ENCODE measurements around the gene MED14.

Gene MED14

DNA sequence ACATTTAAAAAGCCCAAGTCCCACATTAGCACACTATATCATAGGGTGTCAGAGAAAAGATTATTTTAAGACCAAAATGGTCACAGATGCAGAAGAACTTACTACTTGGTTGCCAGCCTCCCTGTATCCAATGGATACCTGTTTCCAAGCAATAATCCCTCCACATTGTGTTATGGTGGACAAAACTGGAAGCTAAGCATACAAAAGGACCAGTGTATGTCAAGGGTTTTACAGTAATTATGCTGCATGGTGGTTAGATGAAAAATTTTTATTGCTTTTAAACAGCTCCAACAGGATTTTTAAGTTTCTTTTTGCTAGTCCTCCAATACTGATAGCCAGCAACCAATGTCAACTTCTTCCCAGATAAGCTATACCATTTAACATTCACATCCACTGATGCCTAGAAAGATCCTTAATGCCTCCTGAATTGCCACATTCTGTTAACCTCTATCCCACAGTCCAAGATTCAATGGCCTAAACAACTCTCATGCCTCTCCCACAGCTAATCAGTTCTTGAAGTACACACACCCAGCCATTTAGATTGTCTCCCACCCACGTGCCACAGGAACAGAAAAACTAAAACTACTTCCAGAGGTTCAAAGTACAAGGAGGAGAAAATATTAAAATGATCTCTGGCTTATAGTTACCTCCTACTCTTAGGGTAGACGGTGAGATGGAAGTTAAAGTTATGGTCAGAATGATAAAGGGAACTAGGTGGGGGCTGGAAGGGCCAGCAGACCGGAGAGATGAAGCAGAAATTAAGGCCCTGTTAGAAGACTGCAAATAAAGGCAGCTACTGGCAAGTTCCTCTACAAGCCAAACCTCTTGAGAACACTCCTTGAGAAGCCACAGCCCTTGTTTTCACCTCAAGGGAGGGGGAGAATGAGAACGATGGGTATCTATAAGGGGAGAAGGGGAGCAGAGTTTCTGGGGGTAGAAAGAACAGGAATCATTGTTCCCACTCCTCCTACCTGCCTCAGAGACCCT is 5.5 kb downstream of the MED14 start:
- no peak for DNase-seq

DNA sequence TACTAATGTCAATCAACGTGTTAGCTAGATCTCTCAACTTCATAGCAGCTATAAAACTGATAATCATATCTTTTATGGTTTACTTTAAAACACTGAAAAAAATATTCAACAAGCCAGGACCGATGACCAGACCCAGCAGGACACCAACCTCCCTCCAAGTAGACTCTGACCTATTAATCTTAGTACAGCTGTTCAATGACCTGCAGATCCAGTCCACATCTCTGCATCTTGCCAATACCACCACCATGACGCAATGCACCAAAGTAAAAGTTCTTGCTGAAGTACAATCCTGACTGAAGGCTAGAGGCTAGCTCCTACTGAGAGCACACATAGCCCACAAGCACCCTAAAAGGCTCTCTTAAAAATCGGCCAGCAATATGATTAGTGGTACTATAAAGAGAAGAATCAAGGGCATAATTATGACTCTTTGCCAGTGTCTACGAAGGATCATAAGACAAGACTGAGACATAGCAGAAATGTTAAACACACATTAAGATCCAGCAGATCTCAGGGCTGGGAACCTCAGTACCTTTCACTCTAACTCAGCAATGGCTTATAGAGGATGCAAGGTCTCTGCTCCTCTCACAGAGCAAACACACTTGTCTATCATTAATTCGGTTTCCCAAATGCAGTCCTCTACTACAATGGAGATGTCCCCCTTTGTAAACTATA is 7.6 kb downstream of the MED14 start:
- no peak for DNase-seq

DNA sequence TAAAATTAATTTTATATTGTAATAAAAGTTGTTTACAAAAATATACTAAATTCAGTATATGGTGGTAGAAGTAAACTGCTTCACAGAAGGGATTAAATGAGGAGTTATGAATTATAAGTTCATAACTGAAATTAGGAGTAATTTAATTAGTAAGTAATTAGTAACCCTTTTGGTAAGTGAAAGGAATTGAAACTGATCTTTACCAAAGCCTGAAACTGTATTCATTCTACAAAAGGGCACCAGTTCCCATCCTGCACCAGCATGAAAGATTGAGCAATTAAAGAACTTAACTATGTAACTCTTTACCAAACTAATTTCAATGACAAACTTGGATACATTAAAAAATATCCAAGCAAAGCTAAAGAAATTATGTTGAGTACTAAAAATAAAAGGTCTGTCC is 8.2 kb downstream of the MED14 start:
- DNase-seq = no peak

DNA sequence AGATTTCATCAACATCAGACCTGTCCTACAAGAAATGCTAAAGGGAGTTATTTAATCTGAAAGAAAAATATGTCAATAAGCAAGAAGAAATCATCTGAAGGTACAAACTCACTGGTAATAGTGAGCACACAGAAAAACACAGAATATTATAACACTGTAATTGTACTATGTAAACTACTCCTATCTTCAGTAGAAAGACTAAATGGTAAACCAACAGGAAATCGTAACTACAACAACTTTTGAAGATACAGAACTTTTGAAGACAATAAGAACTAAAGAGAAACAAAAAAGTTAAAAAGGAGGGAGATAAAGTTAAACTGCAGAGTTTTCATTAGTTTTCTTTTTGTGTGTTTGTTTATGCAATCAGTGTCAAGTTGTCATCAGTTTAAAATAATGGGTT is 12.4 kb downstream of the MED14 start:
- DNase-seq = no peak

DNA sequence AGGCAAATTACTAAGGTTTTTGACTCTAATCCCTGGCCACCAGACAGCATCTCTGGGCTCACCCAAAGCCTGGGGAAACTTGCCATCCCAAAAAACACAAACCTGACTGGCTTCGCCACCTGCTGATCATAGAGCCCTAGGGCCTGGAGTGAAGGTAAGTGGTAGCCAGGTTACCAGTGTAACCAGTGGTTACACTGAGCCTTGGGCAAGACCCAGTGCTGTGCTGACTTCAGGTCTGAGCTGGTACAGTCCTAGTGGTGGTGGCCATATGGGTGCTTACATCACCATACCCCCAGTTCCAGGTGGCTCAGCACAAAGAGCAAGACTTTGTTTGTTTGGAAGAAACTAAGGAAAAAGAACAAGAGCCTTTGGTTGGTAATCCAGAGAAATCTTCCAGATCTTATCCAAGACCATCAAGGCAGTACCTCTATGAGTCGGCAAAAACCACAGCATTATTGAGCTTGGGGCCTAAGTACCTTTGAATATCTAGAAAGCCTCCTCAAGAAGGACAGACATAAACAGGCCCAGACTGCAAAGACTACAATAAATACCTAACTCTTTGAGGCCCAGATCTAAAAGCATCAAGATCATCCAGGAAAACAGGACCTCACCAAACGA is 13.7 kb downstream of the MED14 start:
- DNase-seq = no peak

DNA sequence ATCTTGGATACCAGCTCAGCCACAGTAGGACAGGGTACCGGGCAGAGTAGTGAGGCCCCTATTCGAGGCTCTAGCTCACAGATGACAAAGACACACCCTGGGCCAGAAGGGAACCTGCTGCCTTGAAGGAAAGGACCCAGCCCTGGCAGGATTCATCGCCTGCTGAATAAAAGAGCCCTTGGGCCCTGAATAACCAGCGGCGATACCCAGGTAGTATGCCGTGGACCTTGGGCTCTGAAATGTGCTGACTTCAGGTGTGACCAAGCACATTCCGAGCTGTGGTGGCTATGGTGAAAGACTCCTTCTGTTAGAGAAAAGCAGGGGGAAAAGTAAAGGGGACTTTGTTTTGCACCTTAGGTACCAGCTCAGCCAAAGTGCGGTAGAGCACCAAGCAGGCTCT is 14.6 kb downstream of the MED14 start:
- DNase-seq = no peak

DNA sequence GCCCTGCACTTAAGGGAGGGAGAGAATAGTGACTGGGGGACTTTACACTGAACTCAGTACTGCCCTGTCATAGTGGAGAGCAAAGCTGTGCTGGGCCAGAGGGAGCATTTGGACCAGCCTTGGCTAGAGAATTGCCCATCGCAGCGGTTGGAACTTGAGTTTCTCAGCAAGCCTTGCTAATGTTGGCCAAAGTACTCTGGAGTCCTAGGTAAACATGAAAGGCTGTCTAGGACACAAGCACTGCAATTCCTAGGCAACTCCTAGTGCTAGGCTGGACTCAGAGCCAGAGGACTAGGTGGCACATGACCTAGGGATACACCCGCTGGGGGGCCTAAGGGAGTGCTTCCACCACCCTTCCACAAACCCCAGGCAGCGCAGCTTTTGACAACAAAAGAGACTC is 15.0 kb downstream of the MED14 start:
- no peak for DNase-seq

DNA sequence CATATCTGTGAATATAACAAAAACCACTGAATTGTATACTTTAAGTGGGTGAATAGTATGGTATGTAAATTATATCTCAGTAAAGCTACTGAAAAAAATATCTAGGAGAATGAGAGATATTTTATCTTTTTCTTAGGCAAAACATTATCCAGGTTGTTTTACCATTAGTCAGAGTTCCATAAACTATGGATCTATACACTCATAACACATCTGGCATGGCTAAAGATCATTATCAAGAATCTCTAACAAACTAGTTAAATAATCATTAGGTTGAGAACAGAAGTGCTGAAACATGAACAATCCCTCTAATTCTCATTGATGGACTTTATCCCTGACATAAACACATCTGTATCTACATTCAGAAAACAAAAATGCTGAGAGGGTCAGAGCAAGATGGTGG is 15.6 kb downstream of the MED14 start:
- no peak for DNase-seq

DNA sequence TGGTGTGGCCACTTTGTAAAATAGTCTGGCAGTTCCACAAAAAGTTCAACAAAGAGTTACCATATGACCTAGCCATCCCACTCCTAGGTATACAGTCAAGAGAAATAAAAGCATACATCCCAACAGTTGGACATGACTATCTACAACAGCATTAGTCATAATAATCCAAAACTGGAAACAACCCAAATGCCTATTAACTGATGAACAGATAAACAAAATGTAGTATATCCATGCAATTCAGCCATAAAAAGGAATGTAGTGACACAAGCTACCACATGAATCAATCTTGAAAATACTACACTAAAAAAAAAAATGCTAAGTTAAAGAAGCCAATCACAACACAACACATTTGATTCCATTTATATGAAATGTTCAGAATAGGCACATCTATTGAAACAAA is 16.1 kb downstream of the MED14 start:
- DNase-seq = no peak

DNA sequence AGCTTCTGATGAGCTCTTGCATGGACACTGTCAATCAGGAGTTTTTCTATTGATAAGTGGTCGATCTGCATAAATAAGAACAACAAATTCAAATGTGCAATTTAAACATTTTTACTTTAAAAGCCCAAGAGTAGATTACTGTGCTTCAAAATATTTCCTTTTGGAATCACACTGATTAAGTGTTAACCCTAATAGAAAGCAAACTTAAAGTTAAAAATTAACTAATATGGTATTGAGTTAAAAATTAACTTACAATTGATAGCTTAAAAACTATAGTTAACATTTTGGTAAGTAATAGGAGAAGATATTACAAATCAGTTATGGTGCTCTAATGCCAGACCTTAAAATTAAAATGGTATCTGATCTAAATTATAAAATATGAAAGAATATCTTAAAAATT is 25.9 kb downstream of the MED14 start:
- DNase-seq = no peak

DNA sequence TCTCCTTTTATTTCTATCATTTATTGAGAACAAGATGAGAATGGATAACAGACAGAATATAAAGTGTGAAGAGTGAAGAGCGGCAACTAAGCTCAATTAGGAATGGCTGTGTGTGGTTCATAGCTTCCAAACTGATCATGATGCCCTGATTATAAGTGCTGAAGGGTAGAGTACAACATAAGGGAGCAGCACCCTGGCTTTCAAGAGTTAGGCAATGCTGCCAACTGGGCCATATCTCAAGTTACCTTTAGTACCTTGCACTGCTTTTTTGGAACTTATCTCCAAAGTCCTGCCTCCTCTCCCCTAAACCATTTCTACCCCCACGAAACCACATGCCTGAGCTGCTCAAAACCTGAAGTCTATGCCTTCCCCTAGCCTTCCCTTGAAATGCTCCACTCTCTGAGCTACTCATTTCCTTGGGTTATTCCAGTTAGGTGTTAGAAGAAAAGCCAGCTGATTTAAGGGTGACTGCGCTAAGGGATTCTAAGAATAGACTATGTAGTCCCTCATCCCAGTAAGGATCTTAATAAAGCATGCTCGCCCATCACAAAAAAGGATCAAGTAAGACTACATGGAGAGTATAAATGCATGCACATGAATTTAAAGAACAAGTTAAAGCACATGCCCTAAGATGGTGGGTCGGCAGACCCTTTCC is 29.6 kb downstream of the MED14 start:
- DNase-seq = no peak

DNA sequence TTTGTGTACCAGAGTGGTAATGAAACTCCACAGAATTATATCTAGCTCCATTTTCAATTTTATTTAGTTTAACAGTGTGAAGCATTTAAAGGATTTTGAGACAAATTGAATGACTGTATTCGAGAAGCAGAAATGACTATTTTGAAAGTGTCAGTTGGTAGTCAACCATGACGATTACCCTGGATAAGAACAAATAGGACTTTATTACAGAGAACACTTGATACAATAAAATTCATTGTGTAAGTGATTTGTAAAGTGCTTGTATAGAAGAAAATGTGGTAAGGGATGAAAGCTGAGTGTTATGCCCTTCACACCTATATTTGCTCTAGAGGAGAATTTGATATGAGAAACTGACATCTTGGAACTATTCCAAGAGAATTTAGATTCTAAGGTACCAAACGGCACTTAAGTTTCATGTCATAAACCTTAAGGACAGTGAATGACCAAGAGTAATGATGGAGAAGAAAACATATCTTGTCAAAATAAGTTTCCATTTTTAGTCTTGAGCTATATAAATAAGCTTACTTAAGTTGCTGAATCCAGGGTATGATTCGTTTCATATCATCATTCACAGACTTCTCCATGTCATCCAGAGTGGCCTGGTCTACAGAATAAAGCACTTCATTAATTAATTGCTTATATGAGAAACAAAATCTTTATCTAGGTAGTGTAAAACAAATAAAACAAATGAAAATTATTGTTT is 34.6 kb downstream of the MED14 start:
- no peak for DNase-seq

DNA sequence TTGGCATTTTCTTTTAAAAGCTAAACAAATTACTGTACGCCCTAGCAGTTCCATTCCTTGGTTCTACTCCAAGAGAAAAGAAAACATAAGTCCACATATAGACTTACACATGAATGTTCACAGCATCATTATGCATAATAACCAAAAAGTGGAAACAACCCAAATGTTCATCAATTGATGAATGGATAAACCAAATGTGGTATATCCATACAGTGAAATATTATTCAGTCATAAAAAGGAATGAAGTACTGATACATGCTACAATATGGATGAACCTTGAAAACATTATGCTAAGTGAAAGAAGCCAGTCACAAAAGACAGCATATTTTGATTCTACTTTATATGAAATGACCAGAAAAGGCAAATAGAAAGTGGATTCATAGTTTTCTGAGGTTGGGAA is 36.5 kb downstream of the MED14 start:
- no peak for DNase-seq

DNA sequence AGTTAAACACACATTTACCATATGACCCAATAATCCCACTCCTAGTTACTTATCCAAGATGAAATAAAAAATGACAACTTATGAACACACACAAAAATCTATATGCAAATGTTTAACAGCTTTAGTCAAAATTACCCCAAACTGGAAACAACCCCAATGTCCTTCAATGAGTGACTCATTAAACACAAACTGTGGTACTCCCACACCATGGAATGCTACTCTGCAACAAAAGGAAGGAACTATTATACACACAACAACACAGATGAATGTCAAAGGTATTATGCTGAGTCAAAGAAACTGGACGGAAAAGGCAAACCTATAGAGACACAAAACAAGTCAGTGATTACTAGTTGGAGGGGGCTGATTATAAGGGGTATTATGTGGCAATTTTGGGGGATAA is 40.5 kb downstream of the MED14 start:
- no peak for DNase-seq

DNA sequence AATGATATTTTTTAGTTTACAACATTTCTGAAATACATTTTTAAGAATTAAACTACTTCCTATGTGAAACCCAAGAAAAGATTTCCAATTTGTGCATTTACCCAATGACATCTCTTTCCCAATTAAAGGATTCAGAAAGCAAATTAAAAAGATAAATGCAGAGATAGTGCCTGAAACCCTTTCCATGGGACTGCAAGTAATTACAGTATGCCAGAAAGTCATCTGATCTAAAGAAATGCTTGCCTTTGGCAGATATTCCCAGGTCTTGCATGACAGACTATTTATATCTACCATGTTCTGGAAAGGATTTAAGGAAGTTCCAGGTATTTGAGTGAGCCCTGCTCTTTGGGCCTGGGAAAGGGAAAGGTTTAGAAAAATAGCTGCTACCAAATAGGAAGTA is 46.4 kb downstream of the MED14 start:
- DNase-seq = no peak

DNA sequence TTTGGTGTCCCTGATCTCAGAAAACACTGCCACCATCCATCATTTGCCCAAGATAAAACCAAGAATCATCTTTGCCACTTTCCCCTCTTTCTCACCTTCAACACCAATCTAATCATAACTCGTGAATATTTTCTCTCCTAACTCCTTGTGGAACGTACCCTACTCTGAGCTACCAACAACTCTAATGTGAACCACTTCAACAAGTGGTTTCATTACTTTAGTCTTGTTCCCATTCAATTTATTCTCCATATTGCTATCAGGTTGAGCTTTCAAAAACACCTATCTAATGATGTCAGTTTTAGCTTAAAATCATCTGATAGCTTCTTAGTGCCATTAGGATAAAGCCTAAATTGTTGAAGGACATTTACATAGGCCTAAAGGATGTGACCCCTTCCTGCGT is 48.2 kb downstream of the MED14 start:
- DNase-seq = no peak

DNA sequence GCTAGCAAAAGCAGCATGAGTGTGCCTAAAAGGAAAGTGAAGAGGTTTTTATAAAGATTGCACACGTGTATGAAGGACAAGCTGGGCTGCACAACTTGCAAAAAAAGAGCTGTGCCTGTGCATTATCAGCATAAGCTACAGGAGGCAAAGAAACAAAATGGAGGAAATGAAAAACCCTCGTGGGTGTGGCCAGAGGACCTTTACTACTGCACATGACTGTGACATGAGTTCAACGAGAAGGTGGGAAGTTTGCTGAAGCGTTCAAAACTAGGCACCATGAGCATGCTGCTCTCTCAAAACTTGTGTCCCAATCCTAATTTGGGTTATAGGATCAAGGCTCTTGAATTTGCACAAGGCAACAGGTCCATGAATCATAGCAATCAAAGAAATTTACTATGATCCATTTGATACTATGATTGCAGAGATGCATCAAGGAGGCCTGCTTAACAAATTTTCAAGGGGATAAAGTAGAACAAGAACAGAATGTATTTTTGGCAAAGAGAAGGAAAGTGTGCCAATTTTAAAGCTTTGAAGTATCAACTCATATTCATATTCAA is 49.9 kb downstream of the MED14 start:
- no peak for DNase-seq

DNA sequence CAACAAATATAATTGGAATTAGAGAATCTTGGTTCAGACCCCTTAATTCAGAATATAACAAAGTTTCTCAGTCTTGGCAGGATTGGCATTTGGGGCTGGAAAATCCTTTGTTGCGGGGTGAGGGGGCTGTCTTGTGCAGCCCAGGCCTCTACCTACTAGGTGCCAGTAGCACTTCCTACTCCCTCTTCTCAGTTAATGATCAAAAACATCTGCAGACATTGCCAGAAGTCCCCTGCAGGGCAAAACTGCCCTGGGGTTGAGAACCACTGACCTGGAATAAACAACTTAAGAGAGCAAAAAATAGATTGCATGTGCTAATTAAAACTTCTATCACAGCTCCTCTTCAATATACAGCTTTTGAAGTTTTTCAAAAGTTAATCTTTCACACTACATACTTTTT is 51.2 kb downstream of the MED14 start:
- no peak for DNase-seq

DNA sequence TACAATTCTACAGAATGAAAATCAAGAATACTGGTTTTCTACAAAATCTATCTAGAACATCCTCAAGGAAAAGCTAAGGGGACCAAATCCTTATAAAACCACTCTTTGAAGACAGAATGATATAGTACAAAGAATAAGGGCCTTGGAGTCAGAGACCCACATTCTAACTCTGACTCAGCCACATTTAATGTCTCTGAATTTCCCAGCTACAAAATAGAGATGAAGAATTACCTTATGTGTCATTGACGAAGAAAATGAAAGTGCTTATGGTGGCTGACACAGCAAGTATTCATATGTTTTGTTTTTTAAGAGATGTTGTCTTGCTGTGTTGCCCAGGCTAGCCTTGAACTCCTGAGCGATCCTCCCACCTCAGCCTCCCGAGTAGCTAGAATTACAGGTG is 52.1 kb downstream of the MED14 start:
- no peak for DNase-seq

DNA sequence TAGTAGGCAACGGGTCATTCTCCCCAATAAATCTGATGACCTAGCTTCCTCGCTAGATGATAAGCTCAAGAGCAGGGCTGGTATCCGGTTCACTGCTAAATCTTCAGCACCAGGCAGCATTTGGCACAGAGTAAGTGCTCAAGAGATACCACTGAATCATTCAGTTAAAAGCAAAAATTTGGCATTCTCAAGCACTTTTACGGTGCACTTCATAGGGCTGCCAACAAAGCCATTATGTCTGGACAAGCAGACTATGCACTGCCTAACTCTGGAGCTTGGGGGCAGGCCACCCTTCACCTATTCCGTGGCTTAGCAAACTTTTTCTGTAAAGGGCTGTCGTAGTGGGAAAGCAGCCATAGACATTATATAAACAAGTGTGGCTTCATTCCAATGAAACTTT is 64.2 kb downstream of the MED14 start:
- no peak for DNase-seq

DNA sequence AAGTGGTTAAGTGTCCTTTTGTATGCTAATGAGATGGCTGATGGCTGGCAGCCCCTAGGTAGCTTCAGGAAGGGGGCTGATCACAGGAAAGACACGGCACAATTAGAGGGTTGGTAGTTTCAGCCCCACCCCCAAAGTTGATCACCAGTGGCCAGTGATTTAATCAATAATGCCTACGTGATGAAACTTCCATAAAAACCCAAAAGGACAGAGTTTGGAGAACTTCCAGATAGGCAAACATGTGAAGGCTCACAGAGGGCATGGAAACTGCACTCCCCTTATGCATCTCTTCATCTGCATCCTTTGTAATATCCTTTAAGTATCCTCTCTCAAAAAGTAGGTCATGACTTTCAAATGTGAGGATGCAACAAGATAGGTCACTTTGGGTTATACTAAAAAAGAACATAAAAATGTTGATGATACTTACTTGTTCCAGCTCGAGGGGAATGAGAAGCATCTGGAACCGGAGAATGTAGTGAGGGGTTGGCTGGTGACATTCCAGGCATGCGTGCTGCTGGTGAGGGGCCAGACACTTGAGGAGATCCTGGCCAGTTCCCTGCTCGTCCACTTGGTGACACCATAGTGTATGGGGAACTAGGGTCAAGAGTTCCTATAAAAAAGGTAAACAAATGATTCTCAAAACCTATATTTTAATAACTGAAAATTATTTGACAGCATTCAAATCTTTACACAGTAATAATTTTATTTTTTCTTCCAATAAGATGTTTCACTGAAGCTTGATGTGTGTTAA is 71.3 kb downstream of the MED14 start:
- DNase-seq = no peak
